Muscle of back (tissue), 11 donors: ENCODE results near the gene ZMYND15. TPM values are rescaled to one million over a fixed set of nuclear protein-coding genes. Genes with fewer than 3 reads are reported as not detected.

Source experiments
- DNase-seq, 3 donors: peaks; one replicate each; pipeline versions ENCODE4 v3.0.0 to v3.0.0-alpha.2; 2013
- polyA plus RNA-seq, 10 donors: library from polyadenylated mRNA; unstranded; fragments of 120-200 nt; gene quantifications; one replicate each; pipeline ENCODE4 v1.2.1, GENCODE V29; 2013; ENCODE audit not compliant: insufficient read length in 10 of 10

ZMYND15 gene
- polyA plus RNA-seq, 10 donors, result 0.19 to 0.52 (median 0.30) TPM

GRCh38 chr17:4743216-4743615 lies 3.6 kb downstream of the ZMYND15 start:
- DNase-seq, result no peak

- no peak for DNase-seq
These were observed 4.3 kb downstream of the ZMYND15 start for GRCh38 chr17:4743898-4744297.

GRCh38 chr17:4744999-4745969 lies 5.7 kb downstream of the ZMYND15 start:
- DNase-seq, result no peak

- no peak for DNase-seq
These were observed 8.2 kb downstream of the ZMYND15 start for GRCh38 chr17:4747847-4748246.

- DNase-seq, result no peak
These were observed 9.1 kb downstream of the ZMYND15 start for GRCh38 chr17:4748686-4749085.

- DNase-seq, result no peak
These were observed 11.0 kb downstream of the ZMYND15 start for GRCh38 chr17:4750606-4751005.

- no peak for DNase-seq
These were observed 12.3 kb downstream of the ZMYND15 start for GRCh38 chr17:4751932-4752331.

- DNase-seq, result no peak
These were observed 13.8 kb downstream of the ZMYND15 start for GRCh38 chr17:4753392-4753791.

GRCh38 chr17:4759776-4760236 lies 20.2 kb downstream of the ZMYND15 start:
- no peak for DNase-seq

GRCh38 chr17:4764595-4764994 lies 25.0 kb downstream of the ZMYND15 start:
- DNase-seq, result no peak

- DNase-seq, result no peak
These were observed 26.6 kb downstream of the ZMYND15 start for GRCh38 chr17:4766201-4766600.

- no peak for DNase-seq
These were observed 27.1 kb downstream of the ZMYND15 start for GRCh38 chr17:4766723-4767122.

GRCh38 chr17:4768298-4768697 lies 28.7 kb downstream of the ZMYND15 start:
- DNase-seq, result peak in 1 of 3 donors; percentile 30

GRCh38 chr17:4769628-4770027 lies 30.0 kb downstream of the ZMYND15 start:
- DNase-seq, result no peak

GRCh38 chr17:4771519-4772234 lies 32.0 kb downstream of the ZMYND15 start, which contains the start of gene TM4SF5:
TSS of gene TM4SF5 (plus strand) at chr17:4771886. CDS start at chr17:4771923, 37 bp downstream.
- DNase-seq, result no peak

- DNase-seq, result no peak
These were observed 32.6 kb downstream of the ZMYND15 start for GRCh38 chr17:4772235-4772613.

- no peak for DNase-seq
These were observed 38.5 kb downstream of the ZMYND15 start for GRCh38 chr17:4777969-4778760.

GRCh38 chr17:4780325-4780955 lies 40.8 kb downstream of the ZMYND15 start:
- no peak for DNase-seq

- DNase-seq, result peak in 1 of 3 donors; percentile 11
These were observed 43.0 kb downstream of the ZMYND15 start for GRCh38 chr17:4782652-4783051.

GRCh38 chr17:4785311-4786105 lies 45.9 kb downstream of the ZMYND15 start:
- peak in 1 of 3 donors; percentile 36 for DNase-seq
